HepG2 (cell line): ENCODE measurements around the gene MLX. TPM values are rescaled to one million over a fixed set of nuclear protein-coding genes. Genes with fewer than 3 reads are reported as not detected.

Experiments used
- ATF7-NPFF ChIP-seq: sonication (generic); formaldehyde crosslinking; IDR thresholded peaks from 2 replicates; pipeline ENCODE4 v1.8.1; 2023; ENCODE audit warnings: mild to moderate bottlenecking, low read depth, missing genetic modification reagents, moderate library complexity
- CAMTA2 ChIP-seq: sonication (generic); formaldehyde crosslinking; IDR thresholded peaks from 2 replicates; pipeline ENCODE4 v1.4.0; 2020; ENCODE audit warnings: mild to moderate bottlenecking, missing genetic modification reagents, borderline replicate concordance
- ETV6 ChIP-seq: sonication (generic); formaldehyde crosslinking; conservative IDR thresholded peaks from 2 replicates; pipeline ENCODE4 v1.4.0; 2020; ENCODE audit warnings: missing genetic modification reagents
- FOXK1 ChIP-seq: sonication (generic); formaldehyde crosslinking; IDR thresholded peaks from 2 replicates; pipeline ENCODE4 v1.4.0; 2020; ENCODE audit warnings: low read depth, missing genetic modification reagents, borderline replicate concordance
- IRX3 ChIP-seq: sonication (generic); formaldehyde crosslinking; IDR thresholded peaks from 2 replicates; pipeline ENCODE4 v1.8.1; 2023; ENCODE audit warnings: mild to moderate bottlenecking, low read depth, missing genetic modification reagents, borderline replicate concordance
- JUNB ChIP-seq: sonication (generic); formaldehyde crosslinking; IDR thresholded peaks from 2 replicates; pipeline ENCODE4 v1.8.0; 2022; ENCODE audit warnings: missing genetic modification reagents, mild to moderate bottlenecking, borderline replicate concordance
- MZF1 ChIP-seq: sonication (generic); formaldehyde crosslinking; IDR thresholded peaks from 2 replicates; pipeline ENCODE4 v1.8.1; 2023; ENCODE audit warnings: mild to moderate bottlenecking, missing genetic modification reagents, borderline replicate concordance
- PCBP2 ChIP-seq: fragments of 200-400 bp; formaldehyde crosslinking; optimal IDR thresholded peaks from 2 replicates; pipeline ENCODE3; 2018; ENCODE audit warnings: low read length, low read depth; ENCODE audit not compliant: poor library complexity, severe bottlenecking
- POLR2A ChIP-seq, 2 experiments: IDR thresholded peaks; 2 replicates each; pipeline ENCODE4 v1.6.1; 2011; ENCODE audit warnings: low read depth in 2 of 2, low read length in 2 of 2, mild to moderate bottlenecking in 1 of 2, moderate library complexity in 1 of 2; ENCODE audit not compliant: insufficient read depth in 1 of 2
- RBFOX2 ChIP-seq: fragments of 200-400 bp; formaldehyde crosslinking; IDR thresholded peaks from 2 replicates; pipeline ENCODE4 v1.6.1; 2017; ENCODE audit warnings: low read depth, mild to moderate bottlenecking, low read length
- SRSF1 ChIP-seq: fragments of 200-400 bp; formaldehyde crosslinking; optimal IDR thresholded peaks from 2 replicates; pipeline ENCODE3; 2017; ENCODE audit warnings: mild to moderate bottlenecking, low read depth, low read length, moderate library complexity
- TBL1XR1 ChIP-seq: fragments of 150-350 bp; IDR thresholded peaks from 2 replicates; pipeline ENCODE4 v1.6.1; 2014; ENCODE audit warnings: borderline replicate concordance, low read length; ENCODE audit not compliant: partially characterized antibody
- ZFX ChIP-seq: sonication (generic); formaldehyde crosslinking; IDR thresholded peaks from 2 replicates; pipeline ENCODE4 v1.4.0; 2020; ENCODE audit warnings: mild to moderate bottlenecking, low read depth, missing genetic modification reagents, moderate library complexity
- ZNF546 ChIP-seq: sonication (generic); formaldehyde crosslinking; conservative IDR thresholded peaks from 2 replicates; pipeline ENCODE4 v1.8.1; 2023; ENCODE audit warnings: mild to moderate bottlenecking, missing genetic modification reagents
- ZNF660 ChIP-seq: sonication (generic); formaldehyde crosslinking; IDR thresholded peaks from 2 replicates; pipeline ENCODE4 v1.5.1; 2020; ENCODE audit warnings: mild to moderate bottlenecking, low read depth, missing genetic modification reagents, borderline replicate concordance
- ZNF850 ChIP-seq: sonication (generic); formaldehyde crosslinking; conservative IDR thresholded peaks from 2 replicates; pipeline ENCODE4 v1.9.0; 2021; ENCODE audit warnings: mild to moderate bottlenecking, missing genetic modification reagents
- polyA plus RNA-seq, 8 experiments: library from polyadenylated mRNA; depleted of rRNA in 3 of 8; stranded (reverse) in 7 of 8; unstranded in 1 of 8; fragments of >200 nt; fragmentation: Illumina TruSeq in 4 of 8; extraction: Trizol in 4 of 8; gene quantifications; 2 replicates each; pipeline versions ENCODE4 v1.2.1 to v1.2.3, GENCODE V29; 2011 to 2016; ENCODE audit warnings: low read depth in 4 of 8, missing spikeins in 1 of 8, mixed read lengths in 1 of 8; ENCODE audit not compliant: insufficient read depth in 1 of 8
- total RNA-seq, 5 experiments: library from RNA; depleted of rRNA; stranded (reverse); fragments of >200 nt; fragmentation: Illumina TruSeq; extraction: Trizol; gene quantifications; 2 replicates each; pipeline ENCODE4 v1.2.3, GENCODE V29; 2016; ENCODE audit warnings: low read depth in 1 of 5
- TF ChIP-seq, protein P1 (sequence below): sonication (generic); formaldehyde crosslinking; IDR thresholded peaks from 2 replicates; pipeline ENCODE4 v1.4.0; 2020; ENCODE audit warnings: missing genetic modification reagents
- TF ChIP-seq, protein P2 (sequence below): sonication (generic); formaldehyde crosslinking; IDR thresholded peaks from 2 replicates; pipeline ENCODE4 v1.4.0; 2020; ENCODE audit warnings: missing genetic modification reagents, borderline replicate concordance
- TF ChIP-seq, protein P3 (sequence below): sonication (generic); formaldehyde crosslinking; IDR thresholded peaks from 2 replicates; pipeline ENCODE4 v1.4.0; 2020; ENCODE audit warnings: missing genetic modification reagents, borderline replicate concordance

Gene MLX
- total and polyA plus RNA-seq, 2 of the 13 experiments (the other 11 are each of a cell fraction or from before 2014, with no cell fraction given): 38.9 to 74.4 TPM

DNA sequence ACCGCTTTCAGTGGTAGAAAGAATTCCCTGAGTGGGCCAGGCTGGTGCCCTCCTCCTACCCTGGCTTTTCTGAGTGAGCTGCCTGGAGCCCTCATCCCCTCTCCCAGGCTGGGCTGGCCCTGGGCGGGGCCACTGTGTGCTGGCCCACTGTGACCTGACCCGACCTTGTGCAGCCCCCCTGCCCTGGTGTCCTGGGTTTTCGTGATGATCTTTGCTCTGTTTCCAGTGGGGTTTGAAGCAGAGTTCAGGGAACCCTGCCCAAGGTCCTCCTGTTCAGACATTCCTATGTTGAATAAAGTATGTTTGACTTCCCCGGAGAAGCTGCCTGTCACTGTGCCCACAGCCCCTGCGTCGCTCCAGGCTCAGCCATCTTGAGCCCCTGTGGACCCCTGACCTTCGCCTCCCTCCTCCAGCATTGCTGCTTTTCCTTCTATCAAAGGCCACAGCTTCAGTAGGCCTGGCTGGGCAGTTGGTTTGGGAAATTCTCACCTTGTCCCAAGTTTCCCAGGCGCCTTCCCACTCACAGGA lies 44.6 kb upstream of the MLX start (continued):
- TF ChIP-seq, protein P1, sequence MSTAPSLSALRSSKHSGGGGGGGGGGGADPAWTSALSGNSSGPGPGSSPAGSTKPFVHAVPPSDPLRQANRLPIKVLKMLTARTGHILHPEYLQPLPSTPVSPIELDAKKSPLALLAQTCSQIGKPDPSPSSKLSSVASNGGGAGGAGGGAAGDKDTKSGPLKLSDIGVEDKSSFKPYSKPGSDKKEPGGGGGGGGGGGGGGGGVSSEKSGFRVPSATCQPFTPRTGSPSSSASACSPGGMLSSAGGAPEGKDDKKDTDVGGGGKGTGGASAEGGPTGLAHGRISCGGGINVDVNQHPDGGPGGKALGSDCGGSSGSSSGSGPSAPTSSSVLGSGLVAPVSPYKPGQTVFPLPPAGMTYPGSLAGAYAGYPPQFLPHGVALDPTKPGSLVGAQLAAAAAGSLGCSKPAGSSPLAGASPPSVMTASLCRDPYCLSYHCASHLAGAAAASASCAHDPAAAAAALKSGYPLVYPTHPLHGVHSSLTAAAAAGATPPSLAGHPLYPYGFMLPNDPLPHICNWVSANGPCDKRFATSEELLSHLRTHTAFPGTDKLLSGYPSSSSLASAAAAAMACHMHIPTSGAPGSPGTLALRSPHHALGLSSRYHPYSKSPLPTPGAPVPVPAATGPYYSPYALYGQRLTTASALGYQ (CRISPR knock-in tag): no peak
- TF ChIP-seq POLR2A (IDR thresholded peaks at IDR 0.05; ENCODE audit: insufficient read depth in 1 of 2, low read depth in 2 of 2, low read length in 2 of 2): no peak
- TF ChIP-seq ETV6 (CRISPR knock-in tag): no peak
- TF ChIP-seq IRX3 (CRISPR knock-in tag): no peak
- no peak for TF ChIP-seq ATF7-NPFF
- TF ChIP-seq ZNF850 (CRISPR knock-in tag): no peak
- no peak for TF ChIP-seq TBL1XR1
- no peak for TF ChIP-seq ZNF546 (CRISPR knock-in tag)
- no peak for TF ChIP-seq JUNB
- TF ChIP-seq, protein P2, sequence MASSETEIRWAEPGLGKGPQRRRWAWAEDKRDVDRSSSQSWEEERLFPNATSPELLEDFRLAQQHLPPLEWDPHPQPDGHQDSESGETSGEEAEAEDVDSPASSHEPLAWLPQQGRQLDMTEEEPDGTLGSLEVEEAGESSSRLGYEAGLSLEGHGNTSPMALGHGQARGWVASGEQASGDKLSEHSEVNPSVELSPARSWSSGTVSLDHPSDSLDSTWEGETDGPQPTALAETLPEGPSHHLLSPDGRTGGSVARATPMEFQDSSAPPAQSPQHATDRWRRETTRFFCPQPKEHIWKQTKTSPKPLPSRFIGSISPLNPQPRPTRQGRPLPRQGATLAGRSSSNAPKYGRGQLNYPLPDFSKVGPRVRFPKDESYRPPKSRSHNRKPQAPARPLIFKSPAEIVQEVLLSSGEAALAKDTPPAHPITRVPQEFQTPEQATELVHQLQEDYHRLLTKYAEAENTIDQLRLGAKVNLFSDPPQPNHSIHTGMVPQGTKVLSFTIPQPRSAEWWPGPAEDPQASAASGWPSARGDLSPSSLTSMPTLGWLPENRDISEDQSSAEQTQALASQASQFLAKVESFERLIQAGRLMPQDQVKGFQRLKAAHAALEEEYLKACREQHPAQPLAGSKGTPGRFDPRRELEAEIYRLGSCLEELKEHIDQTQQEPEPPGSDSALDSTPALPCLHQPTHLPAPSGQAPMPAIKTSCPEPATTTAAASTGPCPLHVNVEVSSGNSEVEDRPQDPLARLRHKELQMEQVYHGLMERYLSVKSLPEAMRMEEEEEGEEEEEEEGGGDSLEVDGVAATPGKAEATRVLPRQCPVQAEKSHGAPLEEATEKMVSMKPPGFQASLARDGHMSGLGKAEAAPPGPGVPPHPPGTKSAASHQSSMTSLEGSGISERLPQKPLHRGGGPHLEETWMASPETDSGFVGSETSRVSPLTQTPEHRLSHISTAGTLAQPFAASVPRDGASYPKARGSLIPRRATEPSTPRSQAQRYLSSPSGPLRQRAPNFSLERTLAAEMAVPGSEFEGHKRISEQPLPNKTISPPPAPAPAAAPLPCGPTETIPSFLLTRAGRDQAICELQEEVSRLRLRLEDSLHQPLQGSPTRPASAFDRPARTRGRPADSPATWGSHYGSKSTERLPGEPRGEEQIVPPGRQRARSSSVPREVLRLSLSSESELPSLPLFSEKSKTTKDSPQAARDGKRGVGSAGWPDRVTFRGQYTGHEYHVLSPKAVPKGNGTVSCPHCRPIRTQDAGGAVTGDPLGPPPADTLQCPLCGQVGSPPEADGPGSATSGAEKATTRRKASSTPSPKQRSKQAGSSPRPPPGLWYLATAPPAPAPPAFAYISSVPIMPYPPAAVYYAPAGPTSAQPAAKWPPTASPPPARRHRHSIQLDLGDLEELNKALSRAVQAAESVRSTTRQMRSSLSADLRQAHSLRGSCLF (CRISPR knock-in tag): no peak
- no peak for TF ChIP-seq RBFOX2
- TF ChIP-seq ZNF660 (CRISPR knock-in tag): no peak
- TF ChIP-seq FOXK1 (CRISPR knock-in tag): no peak
- no peak for TF ChIP-seq CAMTA2 (CRISPR knock-in tag)
- no peak for TF ChIP-seq ZFX
- no peak for TF ChIP-seq SRSF1
- TF ChIP-seq MZF1 (CRISPR knock-in tag): no peak
- no peak for TF ChIP-seq PCBP2
- TF ChIP-seq, protein P3, sequence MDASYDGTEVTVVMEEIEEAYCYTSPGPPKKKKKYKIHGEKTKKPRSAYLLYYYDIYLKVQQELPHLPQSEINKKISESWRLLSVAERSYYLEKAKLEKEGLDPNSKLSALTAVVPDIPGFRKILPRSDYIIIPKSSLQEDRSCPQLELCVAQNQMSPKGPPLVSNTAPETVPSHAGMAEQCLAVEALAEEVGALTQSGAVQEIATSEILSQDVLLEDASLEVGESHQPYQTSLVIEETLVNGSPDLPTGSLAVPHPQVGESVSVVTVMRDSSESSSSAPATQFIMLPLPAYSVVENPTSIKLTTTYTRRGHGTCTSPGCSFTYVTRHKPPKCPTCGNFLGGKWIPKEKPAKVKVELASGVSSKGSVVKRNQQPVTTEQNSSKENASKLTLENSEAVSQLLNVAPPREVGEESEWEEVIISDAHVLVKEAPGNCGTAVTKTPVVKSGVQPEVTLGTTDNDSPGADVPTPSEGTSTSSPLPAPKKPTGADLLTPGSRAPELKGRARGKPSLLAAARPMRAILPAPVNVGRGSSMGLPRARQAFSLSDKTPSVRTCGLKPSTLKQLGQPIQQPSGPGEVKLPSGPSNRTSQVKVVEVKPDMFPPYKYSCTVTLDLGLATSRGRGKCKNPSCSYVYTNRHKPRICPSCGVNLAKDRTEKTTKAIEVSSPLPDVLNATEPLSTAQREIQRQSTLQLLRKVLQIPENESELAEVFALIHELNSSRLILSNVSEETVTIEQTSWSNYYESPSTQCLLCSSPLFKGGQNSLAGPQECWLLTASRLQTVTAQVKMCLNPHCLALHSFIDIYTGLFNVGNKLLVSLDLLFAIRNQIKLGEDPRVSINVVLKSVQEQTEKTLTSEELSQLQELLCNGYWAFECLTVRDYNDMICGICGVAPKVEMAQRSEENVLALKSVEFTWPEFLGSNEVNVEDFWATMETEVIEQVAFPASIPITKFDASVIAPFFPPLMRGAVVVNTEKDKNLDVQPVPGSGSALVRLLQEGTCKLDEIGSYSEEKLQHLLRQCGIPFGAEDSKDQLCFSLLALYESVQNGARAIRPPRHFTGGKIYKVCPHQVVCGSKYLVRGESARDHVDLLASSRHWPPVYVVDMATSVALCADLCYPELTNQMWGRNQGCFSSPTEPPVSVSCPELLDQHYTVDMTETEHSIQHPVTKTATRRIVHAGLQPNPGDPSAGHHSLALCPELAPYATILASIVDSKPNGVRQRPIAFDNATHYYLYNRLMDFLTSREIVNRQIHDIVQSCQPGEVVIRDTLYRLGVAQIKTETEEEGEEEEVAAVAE (CRISPR knock-in tag): no peak
